Measurements from ENCODE around the gene TAS2R60.
"Not testable (repeated sequence)": the region's sequence is repeated elsewhere in the genome, so short reads cannot be mapped to it uniquely, and the experiment has no call there.

TAS2R60 gene, protein sequence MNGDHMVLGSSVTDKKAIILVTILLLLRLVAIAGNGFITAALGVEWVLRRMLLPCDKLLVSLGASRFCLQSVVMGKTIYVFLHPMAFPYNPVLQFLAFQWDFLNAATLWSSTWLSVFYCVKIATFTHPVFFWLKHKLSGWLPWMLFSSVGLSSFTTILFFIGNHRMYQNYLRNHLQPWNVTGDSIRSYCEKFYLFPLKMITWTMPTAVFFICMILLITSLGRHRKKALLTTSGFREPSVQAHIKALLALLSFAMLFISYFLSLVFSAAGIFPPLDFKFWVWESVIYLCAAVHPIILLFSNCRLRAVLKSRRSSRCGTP

DNA sequence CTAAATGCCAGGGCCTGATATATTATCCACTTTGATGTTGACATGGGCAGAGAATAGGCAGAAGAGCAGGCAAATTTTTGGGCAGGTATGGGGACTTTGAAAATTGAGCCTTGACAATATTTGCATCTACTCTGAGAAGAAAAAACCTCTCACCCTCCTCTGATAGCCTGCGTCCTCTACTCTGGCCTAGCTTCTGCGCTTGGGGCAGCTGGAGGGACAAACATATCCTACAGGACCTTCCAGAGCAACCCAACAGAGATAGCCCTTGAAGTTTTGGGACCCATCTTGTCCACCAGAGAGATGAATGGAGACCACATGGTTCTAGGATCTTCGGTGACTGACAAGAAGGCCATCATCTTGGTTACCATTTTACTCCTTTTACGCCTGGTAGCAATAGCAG is at the start of gene TAS2R60:
Gene TAS2R60 (plus strand): TSS at position 301 of the 400 bp plus-strand sequence. CDS start 0 bp downstream, at position 301.
- no peak for DNase-seq (ENCODE audit: low read depth, low spot score)

DNA sequence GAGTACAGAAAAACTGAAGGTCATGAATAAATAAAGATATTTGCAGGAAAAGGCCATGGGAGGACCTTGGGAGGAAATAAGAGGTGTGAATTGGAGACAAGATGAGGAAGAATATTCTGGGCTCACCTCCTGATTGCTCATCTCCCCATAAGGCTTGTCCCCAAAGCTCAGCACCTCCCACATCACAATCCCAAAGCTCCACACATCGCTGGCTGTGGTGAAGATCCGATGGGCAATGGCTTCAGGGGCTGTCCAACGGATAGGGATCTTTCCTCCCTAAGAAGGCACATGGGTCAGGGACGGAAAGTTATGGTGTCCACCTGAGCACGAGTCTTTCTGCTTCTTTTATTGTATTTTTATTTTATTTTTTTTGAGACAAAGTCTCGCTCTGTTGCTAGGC is 49.2 kb upstream of the TAS2R60 start:
- DNase-seq (ENCODE audit: low read depth, low spot score): no peak

DNA sequence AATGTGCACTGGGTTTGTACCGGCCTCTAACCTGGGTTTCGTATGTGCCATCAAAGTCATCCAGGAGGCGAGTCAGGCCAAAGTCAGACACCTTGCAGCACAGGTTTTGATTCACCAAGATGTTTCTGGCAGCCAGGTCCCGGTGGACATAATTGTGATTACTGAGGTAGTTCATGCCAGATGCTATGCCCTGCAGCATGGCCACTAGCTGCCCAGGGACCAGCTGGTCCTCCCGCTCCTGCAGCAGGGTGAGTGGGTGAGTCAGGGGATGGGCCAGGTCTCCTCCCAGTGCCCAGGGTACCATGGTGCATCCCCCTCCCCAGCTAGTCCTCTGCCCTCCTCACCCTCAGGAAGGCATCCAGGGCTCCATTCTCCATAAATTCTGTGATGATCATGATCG is 48.5 kb upstream of the TAS2R60 start:
- no peak for DNase-seq (ENCODE audit: low read depth, low spot score)

DNA sequence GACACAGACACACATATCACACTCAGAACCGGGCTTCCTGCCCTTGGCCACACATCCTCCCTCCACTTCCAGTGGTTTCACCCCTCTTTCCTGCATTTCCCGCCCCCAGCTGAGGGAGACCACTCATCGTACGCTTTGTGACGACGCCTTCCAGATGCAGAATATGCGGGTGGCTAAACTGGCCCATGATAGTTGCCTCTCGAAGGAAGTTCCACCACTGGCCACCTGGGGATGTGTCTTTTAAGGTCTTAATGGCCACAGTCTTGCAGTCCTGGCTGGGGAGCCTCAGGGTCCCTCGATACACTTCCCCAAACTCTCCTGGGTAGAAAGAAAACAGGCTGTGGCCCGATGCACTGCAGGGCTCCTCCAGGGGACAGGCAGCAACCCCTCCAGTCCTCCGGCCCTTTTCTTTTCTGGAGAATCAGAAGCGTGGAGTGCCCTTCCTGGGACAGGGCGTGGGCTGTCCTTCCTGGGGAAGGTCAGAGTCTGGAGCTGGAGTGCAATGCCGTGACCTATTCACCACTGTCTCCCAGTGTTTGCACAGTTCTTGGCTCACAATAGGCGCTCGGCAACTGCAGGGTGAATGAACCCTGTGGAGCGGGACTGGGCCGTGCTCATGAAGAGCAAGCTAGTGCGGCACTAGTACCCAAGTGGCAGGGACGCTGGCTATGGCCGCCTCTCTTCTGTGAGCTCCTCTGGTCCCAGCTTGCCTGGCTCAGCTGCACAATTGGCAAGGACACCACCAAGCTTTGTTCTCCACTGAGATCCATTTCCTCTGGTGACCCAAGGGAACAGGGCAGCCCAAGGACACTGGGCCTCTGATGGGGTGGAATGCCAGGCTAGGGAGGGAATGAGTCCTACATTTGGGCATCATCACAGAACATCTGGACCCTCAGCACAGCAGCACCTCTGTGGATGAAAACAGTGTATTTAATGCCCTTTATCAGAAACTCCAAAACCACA is 47.8 kb upstream of the TAS2R60 start:
- no peak for DNase-seq (ENCODE audit: low read depth, low spot score)

DNA sequence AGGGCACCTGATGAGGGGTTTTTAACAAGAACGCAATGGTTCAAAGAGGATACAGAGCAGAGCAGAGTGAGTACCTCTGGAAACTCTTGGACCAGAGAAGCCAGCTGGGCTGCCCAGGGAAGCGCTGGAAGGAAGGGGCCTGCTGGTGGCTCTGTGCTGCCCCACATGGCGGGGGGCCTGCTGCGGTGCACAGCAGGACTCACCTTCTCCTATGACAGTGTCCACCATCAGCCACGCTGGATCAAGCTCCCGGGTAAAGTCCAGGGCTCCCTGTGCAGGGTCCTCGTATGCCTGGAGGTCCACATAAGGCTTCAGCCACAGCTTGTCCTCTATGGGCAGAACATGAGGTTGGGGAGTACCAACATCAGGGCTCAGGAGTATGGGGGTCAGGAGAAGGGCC is 47.1 kb upstream of the TAS2R60 start:
- no peak for DNase-seq (ENCODE audit: low read depth, low spot score)

DNA sequence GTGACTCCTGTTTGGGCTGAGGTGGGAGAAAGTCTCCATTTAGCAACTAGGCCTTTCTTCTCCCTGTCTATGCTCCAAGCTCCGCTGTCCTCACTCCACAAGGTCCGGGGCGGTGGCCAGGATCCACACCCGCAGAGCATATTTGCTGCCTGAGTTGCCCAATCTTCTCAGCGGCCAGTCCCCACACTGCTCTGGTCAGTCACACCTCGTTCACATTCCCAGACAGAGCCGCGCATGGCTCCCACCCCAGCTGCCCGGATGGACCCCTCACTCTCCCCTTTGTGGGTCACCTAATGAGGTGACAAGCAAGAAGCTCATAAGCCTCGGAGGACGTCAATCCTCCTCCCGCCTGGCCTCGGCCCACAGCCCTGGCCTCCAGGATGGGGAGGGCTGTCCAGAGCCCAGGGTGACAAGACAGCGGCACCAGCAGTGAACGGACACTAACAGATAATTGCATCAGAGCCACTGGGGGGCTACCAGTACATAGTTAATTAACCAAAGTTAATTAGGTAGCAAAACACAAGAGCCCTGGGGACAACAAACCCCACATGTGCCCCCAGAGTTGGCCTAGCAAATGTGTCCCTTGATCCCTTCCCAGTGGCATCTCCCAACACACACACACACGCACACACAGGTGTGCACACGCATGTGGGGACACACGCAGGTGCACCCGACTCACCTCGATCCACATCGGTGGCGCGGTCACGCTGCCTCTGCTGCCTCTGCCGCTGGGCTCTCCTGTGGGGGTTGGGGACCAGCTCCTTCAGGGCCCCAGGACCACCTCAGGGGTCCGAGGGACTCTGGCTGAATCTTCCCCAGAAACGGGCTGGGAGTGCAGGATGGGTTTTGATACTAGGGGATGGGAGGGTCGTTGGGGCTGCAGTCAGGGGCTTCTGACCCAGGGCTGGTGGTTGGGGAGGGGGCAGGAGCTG is 46.4 kb upstream of the TAS2R60 start:
- no peak for DNase-seq (ENCODE audit: low read depth, low spot score)

DNA sequence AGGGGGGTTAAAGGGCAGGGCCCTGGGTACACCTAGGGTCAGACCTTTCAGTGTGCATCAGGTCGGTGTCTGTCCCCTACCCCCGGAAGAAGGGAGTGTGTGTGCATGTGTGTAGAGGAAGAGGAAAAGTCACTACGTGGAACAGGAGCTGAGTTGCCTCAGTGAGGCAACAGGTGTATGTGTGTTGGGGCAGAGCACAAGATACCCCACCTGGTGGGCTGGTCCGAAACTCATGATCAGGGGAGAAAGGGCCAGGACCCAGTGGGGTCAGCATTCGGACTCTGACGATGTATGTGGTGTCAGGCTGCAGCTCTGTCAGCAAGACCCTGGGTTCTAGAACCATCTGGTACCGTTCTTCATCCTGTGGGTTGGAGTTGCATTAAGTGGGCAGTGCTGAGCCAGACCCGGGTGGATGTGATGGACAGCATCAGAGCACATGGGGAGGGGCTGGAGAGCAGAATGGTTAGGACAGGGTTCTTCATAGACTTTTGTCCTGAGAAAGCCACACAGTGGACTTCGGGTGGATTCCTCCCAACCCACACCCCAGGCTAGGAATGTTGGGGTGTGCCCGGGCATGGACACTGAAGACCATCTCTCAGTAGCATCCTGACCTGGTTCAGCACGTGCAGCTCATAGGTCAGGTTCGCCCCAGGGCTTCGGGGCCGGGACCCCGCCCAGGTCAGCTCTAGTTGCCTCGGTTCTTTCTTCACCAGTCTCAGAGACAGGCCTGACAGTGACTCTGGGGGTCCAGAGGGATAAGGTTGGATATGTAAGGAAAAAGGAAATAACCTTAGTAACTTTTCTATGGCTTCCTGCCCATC is 45.3 kb upstream of the TAS2R60 start:
- no peak for DNase-seq (ENCODE audit: low read depth, low spot score)

DNA sequence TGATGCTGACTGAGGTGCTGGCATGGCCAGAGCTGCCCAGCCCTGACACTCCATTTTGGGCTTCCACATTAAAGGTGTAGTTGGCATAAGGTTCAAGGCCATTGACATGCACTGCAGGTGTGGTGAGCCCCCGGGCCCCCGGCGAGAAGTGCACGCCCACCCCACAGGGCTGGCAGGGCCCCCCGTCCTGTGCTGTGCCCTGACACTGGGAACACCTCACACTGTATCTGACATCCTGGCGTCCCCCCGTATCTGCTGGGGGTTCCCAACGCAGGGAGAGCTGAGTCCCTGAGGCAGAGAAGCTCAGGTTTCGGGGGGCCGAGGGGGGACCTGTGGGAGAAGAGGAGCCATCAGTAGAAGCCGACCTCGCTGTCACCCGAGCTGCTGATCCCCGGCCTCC is 44.6 kb upstream of the TAS2R60 start:
- no peak for DNase-seq (ENCODE audit: low read depth, low spot score)

DNA sequence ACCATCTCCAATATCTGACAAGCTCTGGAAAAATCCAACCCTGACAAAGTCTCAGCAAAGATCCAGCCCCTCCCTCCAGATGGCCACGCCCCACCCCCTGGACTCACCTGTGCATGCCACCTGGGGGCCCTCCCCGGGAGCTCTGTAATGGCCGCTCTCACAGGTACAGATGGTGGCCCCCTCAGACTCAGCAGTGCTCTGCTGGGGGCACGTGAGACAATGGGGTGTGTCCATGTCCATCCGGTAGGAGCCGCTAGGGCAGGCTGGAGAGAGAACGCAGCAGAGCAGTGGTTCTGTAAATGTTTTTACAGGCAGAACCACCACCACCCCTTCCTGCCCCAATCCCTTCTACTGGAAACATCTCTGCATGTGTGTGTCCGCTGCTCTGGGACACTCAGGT is 44.1 kb upstream of the TAS2R60 start:
- no peak for DNase-seq (ENCODE audit: low read depth, low spot score)

DNA sequence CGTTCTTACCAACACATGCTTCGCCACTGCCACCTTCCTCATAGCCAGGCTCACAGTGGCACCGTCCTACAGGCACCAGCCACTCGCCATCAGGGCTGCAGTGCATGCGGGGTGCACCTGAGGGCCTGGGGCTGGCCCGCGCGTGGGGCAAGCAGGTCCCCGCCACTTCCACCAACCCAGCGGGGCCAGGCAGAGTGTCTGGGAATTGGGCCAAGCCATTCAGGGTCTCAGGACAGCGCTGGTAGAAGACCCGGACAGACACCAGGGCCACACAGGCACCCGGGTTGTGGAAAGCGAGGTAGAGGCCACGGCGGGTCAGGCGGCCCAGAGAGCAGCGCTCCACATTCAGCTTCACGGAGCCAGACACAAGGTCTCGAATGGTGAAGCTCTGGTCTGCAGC is 43.6 kb upstream of the TAS2R60 start:
- no peak for DNase-seq (ENCODE audit: low read depth, low spot score)

DNA sequence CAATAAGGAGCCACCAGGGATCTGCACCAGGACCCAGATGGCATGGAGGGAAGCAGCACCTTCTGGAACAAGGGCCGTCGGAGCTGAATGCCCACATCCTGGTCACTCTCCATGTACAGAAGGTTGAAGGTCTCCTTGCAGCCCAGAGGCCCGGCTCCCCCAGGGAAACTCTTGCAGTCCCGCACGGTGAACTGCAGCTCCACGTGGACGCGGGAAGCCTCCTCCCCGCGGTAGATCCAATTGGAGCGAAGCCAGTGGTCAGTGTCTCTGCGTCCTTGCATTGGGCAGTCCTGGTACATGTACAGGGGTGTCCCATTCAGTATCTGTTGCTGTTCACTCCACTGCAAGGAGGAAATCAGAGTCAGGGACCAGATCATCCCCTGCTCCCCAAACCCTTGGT is 42.0 kb upstream of the TAS2R60 start:
- DNase-seq (ENCODE audit: low read depth, low spot score): no peak

DNA sequence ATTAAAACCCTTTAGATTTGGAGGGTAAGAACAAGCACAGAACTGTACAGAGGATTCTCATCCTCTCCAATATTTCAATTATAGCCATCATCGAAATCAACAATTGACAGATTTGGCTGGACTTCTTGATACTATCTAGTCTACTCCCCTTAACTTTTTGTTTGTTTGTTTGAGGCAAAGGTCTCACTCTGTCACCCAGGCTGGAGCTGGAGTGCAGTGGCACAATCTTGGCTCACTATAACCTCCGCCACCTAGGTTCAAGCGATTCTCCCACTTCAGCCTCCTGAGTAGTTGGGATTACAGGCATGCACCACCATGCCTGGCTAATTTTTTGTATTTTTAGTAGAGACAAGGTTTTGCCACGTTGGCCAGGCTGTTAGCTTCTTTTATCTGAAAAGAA is 41.0 kb upstream of the TAS2R60 start:
- DNase-seq (ENCODE audit: low read depth, low spot score): not testable (repeated sequence)

DNA sequence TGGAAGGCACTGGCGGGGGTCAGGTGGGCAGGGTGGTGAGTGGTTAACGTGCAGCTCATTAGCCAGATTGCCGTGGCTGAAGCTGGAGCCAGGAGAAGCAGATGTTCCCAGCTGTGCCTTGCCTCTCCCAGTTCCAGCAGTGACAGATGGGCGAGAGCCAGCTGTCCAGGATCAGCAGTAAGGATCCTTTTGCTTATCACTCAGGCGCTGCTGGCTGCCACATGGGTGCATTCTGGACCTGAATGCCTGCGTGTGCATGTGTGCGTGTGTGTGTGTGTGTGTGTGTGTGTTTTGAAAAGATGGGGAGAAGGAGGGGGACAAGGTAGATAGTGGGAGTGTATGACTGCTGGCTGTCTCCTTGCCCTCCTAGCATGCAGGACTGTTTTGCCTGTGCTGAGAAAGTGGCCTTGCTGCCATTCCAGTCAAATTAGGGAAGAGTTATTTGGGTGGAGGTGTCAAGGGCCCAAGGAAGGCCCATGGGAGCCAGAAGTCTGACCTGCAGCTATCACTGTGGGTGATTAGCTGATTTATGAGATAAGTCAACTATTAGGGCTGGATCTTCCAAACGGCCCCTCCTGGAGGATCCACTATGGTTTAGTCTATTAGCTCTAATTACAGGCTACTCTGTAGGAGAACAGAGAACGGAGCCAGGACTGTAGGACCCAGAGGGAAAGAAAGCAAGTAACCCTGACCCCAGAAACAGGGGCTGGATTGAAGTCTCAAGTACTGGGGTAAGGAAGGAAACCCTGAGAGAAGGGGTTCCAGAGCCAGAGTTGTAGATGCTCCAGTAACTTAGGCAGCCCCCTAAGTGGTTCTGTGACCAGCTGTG is 37.9 kb upstream of the TAS2R60 start:
- no peak for DNase-seq (ENCODE audit: low read depth, low spot score)

DNA sequence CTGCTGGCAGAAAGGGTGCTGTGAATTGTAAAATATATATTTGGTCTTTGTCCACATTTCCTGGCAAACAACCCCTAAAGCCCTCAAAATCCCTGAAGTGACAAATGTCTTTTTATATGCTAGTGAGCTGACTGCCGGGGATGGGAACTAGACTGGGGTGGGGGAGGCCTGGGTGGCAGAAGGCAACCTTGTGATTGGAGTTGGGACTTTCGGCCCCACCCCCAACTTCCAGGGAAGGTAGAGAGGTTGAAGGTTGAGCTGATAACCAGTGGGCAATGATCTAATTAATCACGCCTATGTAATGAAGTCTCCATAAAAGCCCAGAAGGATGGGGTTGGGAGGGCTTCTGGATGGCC is 37.3 kb upstream of the TAS2R60 start:
- no peak for DNase-seq (ENCODE audit: low read depth, low spot score)

DNA sequence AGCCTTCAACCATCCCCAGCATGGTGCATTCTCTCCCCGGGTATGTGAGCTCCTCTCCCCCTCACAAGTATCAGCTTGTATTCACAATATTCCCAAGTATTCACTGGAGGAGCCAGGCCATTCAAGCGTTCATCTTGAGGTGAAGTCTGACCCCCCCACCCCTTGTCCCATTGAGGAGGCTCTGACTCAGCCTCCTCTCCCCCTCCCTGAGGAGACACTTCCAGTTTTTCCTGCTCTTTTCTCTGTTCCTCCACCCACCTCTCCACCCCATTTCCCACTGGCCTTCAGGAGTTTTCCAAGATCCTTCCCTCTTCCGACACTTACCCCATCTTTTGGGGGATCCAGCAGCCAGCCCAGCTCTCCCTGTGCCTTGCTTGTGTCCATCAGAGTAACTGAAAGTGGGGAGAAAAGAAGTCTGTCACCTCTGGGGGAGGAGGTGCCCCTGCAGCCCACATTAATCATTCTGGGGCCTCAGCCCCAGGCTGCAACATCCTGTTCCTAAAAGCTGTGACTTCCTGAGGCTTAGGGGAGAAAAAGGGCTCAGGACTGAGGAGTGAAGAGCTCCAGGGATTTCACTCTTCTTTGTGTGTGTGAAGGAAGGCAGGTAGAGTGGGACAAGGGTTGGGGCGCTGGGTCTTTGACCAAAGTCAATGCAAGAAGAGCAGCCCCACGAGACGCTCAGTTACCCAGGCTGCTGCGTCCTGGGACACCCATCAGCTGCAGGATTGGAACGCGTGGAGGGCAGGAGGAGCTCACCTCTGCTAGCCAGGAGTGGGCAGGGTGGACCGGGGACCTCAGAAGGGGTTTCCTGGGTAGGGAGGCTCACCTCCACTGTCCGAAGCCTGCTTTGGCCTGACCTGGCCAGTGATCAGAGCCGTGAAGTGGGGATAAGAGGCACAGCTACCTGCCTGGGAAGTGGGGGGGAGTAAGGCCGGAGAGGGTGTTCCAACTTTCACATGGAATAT is 35.7 kb upstream of the TAS2R60 start:
- DNase-seq (ENCODE audit: low read depth, low spot score): no peak

DNA sequence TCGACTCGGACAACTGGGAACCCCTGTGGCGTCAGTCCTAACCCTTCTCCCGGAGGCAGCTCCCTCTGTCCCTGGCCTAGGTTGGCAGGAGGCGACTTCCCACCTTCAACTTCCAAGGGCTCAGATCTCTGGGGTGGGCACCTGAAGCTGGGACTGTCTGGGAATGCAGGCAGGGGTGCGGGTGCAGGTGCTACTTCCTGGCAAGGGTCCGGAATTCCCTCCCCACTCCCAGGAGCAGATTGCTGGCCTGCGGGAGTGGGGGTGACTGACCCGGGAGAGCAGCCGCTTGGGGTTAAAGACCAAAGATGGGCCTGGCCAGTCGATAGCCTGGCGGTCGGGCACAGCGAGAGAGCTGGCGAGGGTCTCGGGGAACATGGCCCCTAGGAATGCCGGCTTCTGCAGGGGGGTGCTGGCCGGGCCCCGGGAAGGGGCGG is 35.0 kb upstream of the TAS2R60 start:
- DNase-seq (ENCODE audit: low read depth, low spot score): no peak

DNA sequence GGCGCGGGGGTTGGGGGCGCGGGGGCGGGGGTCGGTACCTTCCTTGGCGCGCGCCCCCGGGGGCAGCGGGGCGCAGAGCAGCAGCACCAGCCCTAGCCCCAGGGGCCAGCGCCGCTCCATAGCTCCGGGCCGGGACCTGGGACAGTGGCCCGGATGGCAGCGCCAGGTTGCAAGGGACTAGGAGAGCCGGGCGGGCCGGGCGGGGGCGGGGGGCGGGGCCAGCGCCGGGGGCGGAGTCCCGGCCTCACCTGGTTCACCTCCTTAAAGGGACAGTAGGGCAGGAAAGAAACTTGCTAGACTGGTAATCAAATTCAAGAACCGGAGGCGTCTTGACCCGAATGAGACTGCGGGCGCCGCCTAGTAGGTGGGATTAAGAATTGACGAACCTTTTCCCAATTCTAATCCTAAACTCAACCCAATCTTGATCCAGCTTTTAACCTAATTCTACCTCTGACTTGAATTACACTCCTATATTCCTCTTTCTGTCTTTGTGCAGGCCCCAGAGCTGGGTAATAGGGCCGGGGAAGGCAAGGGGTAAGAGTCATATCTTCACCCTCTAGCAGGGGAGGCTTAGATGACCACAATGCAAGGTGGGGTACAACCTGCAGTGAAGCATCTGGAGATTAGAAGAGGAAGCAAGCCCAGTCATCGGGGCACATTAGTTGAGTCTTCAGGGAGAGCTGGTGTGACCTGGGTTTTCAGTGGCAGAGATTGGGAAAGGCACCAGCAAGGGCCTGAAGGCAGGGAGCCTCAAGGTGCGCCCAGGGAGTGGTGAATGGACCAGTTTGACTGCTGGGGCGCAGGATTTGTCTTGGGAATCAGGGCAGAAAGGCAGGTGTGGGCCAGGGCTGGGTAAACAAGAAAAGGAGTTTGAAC is 34.3 kb upstream of the TAS2R60 start, which contains the start of gene EPHA1:
Gene EPHA1 (minus strand): TSS at position 171 of the 876 bp plus-strand sequence. CDS start 51 bp downstream, at position 120.
- DNase-seq (ENCODE audit: low read depth, low spot score): no peak
